ENCODE results near the gene PI16. TPM values are rescaled to one million over a fixed set of nuclear protein-coding genes. Genes with fewer than 3 reads are reported as not detected.

The PI16 gene
- total and polyA plus RNA-seq, 8 donors, result 0.23 to 7.3 (median 1.7) TPM

DNA sequence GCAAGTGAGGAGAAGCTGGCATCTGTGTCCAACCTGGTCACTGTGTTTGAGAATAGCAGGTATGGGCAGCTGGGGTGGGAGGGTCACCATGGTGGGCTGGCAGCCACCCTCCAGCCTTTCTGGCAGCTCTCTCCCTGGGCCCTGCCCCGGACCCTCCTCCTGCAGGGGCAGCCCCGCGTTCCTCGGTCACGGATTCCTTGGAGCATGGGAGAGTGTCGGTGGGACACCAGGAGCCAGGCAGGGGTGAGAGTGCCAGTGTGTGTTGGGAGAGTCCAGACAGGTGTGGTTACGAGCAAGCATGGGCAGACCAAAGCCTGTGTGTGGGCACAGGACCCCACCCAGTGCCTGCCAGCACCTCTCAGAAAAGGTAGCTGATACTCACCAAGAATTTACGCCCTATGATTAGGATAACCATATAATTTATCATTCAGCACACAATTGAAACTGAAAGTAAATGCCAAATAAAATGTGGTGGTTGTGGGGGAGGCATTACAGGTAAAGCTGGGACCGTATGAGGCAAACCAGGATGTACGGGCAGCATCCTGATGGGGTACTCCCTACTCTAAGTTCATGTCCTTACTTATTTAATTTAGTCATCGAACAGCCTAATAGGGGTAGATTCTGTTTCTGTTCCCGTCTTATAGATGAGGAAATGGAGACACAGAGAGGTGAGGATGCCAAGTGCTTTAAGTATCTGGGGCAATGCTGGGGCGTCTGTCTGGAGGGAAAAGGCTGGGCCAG is 51.5 kb downstream of the PI16 start:
- H3K36me3 ChIP-seq, result no peaks in the 10 kb centered on the region
- DNase-seq, result no peak
- H3K27me3 ChIP-seq, result no peaks in the 10 kb centered on the region
- intact Hi-C loops (cut with DNase I), result no loop called here
- no peaks in the 10 kb centered on the region for H3K9me3 ChIP-seq
- H3K27ac ChIP-seq, result no peak overlapping the region
- no peak for FAIRE-seq
- ATAC-seq, result no peak
- peak overlapping the region in 1 of 4 donors; percentile 14 for H3K4me3 ChIP-seq
- TF ChIP-seq, protein P1, sequence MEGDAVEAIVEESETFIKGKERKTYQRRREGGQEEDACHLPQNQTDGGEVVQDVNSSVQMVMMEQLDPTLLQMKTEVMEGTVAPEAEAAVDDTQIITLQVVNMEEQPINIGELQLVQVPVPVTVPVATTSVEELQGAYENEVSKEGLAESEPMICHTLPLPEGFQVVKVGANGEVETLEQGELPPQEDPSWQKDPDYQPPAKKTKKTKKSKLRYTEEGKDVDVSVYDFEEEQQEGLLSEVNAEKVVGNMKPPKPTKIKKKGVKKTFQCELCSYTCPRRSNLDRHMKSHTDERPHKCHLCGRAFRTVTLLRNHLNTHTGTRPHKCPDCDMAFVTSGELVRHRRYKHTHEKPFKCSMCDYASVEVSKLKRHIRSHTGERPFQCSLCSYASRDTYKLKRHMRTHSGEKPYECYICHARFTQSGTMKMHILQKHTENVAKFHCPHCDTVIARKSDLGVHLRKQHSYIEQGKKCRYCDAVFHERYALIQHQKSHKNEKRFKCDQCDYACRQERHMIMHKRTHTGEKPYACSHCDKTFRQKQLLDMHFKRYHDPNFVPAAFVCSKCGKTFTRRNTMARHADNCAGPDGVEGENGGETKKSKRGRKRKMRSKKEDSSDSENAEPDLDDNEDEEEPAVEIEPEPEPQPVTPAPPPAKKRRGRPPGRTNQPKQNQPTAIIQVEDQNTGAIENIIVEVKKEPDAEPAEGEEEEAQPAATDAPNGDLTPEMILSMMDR (IDR thresholded peaks at IDR 0.05), result no peak
- H3K4me1 ChIP-seq, result no peaks in the 10 kb centered on the region
- 85 to 89% methylated on average over 13 of the region's 13 CpGs for WGBS, 2 donors

DNA sequence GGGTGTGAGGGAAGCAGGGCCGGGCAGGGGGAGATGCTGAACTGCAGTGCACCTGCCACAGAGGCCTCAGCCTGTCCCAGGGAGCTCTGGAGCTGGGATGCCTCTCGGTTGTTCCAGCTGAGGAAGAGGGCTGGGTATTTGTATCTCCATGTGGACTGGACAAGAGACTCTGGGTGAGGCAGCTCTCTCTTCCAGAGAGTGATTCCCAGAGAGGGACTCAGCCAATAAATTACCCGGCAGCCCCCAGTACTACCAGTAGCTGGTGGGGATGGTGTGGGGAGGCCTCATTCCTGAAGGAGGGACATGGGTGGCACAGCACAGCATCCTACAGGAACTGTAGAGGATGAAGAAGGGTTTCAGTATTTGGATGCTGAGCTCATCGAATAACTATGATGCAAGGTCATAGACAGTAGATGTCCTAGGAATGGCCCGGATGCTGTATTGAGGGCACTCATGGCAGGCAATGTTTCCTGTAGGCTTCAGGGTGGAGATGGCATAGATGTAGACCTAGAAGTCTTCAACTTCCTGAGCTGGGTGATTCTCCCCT is 52.3 kb downstream of the PI16 start:
- H3K9me3 ChIP-seq, result no peaks in the 10 kb centered on the region
- no peaks in the 10 kb centered on the region for H3K4me1 ChIP-seq
- H3K27me3 ChIP-seq, result no peaks in the 10 kb centered on the region
- DNase-seq (no peak), ATAC-seq (peak in 1 of 4 donors; percentile 4), FAIRE-seq (no peak)
- intact Hi-C loops (cut with DNase I), result no loop called here
- peak overlapping the region in 1 of 4 donors; percentile 2 for H3K4me3 ChIP-seq
- TF ChIP-seq, protein P1 (IDR thresholded peaks at IDR 0.05), result no peak
- H3K36me3 ChIP-seq, result no peaks in the 10 kb centered on the region
- no peak overlapping the region for H3K27ac ChIP-seq
- WGBS, 2 donors, result 86 to 89% methylated on average over 5 of the region's 5 CpGs

DNA sequence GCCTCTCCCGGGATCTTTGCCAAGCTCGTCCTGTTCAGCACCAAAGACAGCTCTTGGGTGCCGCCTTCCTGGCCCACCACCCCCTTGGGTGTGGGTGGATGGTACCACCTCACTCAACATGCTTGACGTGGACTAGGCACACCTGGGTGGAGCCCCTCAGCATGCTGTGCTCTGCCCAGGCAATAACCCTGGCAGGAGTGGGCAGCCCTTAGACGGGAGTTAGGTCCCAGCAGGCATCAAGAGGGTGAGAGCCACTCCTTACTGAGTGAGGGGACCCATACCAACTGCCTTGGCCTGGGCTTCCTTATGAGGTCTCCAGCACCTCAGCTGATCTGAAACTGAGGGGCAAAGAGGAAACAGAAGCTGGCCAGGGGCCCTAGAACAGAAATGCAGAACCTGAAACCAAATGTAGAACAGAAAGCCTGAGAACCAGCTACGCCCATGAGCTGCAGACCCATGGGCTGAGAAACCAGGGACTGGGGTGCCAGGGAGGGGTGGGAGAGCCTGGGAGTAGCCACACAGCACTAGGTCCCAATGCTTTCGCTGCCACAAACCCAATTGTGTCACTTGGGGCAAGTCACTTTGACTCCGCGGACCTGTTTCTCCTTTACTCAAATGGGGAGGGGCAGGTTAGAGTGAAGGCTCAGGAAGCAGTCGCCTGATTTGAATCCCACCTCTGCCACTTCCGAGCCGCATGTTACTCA is 53.0 kb downstream of the PI16 start:
- intact Hi-C loops (cut with DNase I), result no loop called here

DNA sequence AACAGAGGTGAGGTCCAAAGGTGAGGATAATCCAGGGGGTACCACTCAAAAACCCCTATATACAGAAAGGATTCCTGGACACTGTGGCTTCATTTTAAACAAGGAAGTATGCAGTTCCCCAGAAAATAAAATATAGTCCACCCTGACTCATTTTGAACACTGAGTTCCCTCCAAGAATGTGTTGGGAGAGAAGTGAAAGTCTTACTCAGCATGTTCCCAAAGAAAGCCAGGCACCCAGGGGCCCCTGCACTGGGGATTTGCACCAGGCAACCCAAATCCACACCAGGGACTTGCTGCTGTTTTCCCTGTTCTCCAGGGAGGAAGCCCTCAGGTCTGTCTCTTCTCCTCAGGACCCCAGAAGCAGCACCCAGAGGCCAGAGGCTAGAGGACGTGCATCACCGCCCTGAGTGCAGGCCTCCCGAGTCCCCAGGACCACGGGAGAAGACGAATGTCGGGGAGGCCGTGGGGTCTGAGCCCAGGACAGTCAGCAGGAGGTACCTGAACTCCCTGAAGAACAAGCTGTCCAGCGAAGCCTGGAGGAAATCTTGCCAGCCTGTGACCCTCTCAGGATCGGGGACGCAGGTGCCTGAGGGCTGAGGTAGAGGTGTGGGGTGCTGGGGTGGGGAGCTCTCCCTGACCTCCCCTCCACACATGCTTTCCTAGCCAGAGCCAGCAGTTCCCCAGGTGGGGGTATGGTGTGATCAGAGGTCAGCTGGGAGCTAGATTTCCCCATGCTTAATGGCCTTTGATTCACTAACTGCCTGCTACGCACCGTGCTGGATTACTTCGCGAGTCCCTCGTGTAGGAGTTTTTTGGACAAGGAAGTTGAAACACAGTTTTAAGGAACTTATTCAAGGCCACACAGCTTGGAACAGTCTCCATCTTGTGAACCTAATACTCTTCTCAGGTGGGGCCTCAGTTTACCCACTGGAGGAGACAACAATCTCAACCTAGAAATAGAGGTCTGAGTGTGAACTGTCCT is 54.2 kb downstream of the PI16 start:
- Histone ChIP-seq H3K27ac (no peak overlapping the region), H3K27me3 (no peaks in the 10 kb centered on the region), H3K4me3 (no peak overlapping the region), H3K36me3 (no peaks in the 10 kb centered on the region), H3K4me1 (no peaks in the 10 kb centered on the region), H3K9me3 (no peaks in the 10 kb centered on the region)
- intact Hi-C loops (cut with DNase I), result no loop called here
- no peak for FAIRE-seq
- DNase-seq, result no peak
- TF ChIP-seq, protein P1 (IDR thresholded peaks at IDR 0.05), result no peak
- WGBS, 2 donors, result 86 to 93% methylated on average over 15 of the region's 15 CpGs
- peak in 2 of 4 donors; percentile 38 to 53 for ATAC-seq

More for the DNA sequence above, 53.0 kb downstream of the PI16 start:
- H3K36me3 ChIP-seq, result no peaks in the 10 kb centered on the region
- WGBS, 2 donors, result 67 to 78% methylated on average over 12 of the region's 12 CpGs
- H3K27me3 ChIP-seq, result no peaks in the 10 kb centered on the region
- TF ChIP-seq, protein P1 (IDR thresholded peaks at IDR 0.05), result no peak
- H3K4me1 ChIP-seq, result no peaks in the 10 kb centered on the region
- FAIRE-seq (no peak), ATAC-seq (peak in 3 of 4 donors; percentile 23 to 57 (median 26)), DNase-seq (no peak)
- H3K4me3 ChIP-seq, result peak overlapping the region in 1 of 4 donors; percentile 2
- no peaks in the 10 kb centered on the region for H3K9me3 ChIP-seq
- H3K27ac ChIP-seq, result no peak overlapping the region
